GM21526 (cell line): ENCODE data around the gene CCDC60.

Experiments used
- ATAC-seq: cut with Tn5 transposase; IDR thresholded peaks from one replicate; pipeline ENCODE4 v1.9.1; 2021; ENCODE audit warnings: moderate library complexity; ENCODE audit not compliant: unreplicated experiment, low FRiP score

Gene CCDC60, protein sequence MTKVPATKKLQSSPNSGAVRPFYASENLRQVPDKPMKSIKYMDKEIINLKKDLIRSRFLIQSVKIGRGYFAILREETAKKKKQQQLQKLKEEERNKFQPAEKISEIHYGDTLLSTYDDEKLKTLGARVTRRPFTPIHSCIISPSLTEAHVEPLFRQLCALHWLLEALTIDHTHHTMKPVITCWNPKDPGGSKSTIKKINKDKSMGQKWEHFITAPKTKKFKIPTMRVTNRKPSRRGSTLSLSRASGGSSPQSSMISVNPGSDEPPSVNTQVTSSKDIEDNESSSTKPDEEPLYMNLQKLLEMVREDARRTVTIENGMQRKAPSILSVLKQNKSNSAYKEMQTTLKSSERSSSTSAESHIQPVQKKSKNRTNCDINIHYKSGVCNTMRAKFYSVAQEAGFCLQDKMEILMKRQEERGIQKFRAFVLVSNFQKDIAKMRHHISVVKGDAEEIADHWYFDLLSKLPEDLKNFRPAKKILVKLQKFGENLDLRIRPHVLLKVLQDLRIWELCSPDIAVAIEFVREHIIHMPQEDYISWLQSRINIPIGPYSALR

DNA sequence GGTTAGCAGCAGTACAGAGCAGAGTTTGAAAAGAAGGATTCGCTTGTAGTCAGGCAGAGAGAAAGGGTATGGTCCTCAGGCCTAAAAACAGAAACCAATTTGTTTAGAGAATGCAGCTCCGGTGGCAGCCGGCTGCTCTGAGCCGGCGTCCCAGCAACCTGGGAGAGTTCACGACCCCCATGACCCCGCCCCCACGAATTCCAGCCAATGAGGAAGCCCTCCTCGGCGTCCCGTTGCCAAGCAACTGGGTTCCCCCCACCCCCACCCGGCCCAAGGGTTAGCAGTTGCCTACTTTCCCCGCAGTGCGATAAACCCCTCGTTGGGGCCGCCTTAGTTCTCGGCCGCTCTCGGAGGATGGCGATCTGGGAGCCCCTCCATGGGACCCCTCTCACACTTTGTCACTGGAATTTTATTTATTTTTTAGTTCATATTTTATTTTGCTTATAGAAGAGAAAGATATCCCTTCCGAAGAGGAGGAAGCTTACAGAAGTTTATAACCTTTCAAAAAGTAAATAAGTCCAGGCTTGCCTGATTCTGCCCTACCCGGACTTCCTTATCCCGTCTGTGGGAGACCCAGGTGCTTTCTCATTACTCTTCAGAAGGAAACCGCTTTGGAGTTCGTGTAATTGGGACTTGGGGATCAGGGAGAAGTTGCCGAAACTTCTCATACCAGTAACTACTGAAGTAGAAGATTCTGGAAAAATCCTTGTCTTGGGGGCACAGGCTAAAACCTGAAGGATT, at the start of gene CCDC60:
CCDC60 (plus strand) TSS at position 300 of the 741 bp plus-strand sequence. CDS start 448 bp downstream, outside the sequence.
- ATAC-seq: no peak

DNA sequence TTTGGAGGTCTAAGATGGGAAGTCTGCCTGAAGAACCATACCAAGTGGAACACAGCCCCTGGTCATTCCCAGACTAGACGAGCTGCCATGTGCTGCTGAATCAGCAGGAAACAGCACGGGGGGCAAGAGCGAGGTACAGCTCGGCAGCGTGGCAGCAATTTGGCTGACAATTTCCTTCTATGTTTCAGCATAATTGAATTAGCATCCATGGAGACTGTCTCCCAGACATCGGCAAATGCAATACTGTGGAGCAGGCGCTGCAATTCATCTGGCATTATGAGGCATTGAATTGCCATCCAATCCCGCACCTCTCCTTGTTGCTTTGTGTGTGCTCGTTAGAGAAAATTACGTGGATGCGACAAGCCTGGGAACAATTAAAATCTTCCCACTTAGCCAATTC, 46.0 kb upstream of the CCDC60 start:
- ATAC-seq: no peak

DNA sequence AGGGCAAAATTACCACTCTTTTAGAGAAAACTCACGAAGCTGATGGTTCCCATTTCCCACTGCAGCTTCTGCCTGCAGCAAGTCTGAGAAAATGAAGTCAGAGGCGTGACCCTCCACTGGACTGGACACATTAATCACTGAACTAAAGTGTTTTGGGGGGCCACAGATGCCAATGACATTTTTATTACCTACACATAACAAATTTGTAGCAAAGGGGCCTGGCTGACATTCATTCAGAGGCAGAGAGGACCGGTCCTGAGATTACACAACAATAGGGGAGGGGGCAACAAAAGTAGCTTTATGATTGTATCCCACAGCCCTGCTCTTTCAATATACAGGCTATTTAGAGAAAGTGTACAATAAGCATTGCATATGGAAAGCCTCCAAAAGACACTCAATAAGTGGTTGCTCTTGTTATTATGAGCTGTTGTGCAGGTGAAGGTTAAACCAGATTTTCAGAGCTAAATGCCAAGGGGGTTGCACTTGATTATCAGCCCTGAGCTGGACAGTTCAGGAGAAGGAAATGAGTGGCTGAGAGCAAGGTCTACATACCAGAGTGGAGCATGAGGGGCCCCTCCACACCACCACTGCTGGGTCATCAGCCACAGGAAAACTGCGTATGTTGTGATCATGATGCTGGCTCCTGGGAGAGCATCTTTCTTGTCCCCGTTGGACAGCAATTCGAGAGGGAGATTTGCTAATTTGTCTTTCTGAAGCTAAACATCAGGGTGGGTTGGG, 41.5 kb upstream of the CCDC60 start:
- no peak for ATAC-seq

DNA sequence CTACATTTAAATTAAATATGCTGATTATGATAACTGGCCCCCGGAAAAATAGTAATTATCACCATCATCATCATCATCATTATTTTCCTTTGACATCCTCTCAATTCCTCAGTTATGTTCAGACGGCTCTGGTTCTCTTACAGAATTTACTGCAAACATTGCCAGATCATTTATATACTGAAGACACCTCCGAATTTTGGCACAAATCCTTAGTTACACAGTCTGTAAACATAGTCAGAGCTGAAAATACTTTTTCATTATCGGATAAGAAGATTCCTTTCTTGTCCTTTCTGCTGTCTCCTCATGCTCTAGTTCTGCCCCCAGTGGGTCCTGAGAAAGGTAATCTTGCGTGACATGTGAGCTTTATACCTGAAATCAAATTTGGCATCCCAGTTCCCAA, 40.3 kb upstream of the CCDC60 start:
- ATAC-seq: no peak

DNA sequence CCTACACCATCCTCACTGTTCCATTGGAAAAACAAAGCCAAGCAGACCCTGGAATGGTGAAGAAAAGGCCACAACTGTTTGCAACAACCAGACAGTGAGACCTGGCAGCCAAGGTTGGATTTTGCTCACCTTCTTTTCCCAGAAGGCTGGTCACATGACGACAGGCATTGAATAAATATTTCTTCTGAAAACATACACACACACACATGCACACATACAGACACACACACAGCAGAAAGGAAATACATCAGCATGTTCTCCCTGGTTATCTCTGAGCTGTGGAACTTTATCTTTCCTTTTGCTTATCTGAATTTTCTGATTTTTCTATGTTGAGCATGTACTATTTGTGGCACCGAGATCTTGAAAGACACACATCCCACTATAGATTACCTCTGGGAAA, 38.0 kb upstream of the CCDC60 start:
- no peak for ATAC-seq

DNA sequence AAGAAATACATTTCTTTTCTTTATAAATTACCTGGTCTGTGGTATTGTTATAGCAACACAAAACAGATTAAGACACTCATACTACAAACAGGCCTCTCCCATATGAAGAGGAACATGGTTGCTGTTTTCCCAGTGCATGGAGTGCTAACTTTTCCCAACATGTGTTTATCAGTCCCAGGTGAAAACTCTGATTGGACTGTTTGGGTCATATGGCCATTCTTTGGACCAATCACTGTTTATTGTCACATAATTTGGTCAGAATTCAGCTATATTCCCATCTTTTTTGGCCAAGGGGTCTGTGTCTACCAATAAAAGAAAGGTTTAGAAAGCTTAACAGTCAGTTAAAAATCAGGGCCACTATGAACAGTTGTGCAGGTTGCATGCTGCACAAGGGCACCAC, 35.4 kb upstream of the CCDC60 start:
- no peak for ATAC-seq

DNA sequence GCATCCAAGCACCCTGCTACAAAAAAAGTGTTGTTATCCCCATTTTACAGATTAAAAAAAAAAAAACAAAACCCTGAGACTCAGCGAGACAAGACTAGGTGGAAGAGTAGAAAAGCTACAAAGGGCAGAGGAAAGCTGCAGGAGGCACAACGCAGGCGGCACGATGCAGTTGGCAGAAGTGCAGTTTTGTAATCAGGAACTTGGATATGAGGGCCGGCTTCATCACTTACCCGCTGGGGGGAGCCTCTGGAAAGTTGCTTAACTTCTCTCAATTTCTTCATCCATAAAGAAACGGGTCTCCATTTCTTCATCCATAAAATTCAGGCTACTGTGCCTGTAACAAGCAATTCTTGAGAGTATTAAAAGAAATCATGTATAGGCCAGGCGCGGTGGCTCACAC, 33.1 kb upstream of the CCDC60 start:
- no peak for ATAC-seq

DNA sequence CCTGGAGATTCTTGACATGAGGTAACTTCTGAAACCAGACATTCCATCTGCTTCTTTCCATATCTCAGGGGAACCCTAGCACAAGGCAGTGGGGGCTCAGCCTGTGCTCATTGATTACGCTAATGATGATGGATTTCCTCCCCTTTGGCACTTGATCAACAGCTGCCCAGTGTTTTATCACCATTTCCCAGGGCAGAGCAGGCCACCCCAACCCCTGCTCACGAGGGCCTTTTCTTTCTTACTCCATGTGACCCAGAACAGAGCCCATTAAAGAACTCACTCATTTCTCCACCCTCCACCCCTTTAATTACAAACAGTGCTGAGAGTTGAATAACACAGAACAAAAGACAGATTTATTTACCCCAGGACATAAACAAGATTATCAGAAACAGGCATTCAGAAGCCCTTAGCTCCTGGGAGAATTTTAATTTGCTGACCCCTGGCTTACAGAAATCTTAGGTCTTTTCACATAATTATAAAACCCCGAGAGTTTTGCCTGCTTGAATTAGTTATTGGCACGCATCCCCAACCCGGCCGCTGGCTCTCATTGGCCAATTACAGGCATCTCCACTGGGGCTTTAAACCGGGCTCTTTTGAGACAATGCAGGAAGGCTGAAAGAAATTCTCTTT, 32.0 kb upstream of the CCDC60 start:
- ATAC-seq: no peak

DNA sequence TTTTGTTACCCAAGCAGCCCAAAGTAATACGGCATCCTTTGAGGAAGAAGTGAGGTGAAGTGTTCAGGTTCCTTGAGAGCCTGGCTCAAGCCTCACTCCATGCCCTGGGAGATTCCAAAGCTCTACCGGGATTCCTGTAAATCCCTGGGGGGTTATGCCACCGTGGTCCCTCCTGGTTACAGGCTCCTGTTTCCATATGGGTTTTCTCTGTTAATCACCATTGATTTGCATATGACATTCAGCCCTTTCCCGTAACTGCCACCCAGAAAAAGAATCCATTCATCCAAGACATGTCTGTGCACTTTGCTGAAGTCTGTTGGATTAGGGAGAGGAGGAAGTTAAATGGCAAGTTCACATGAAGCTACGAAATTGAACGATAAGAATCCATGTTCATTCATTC, 27.9 kb upstream of the CCDC60 start:
- ATAC-seq: no peak

DNA sequence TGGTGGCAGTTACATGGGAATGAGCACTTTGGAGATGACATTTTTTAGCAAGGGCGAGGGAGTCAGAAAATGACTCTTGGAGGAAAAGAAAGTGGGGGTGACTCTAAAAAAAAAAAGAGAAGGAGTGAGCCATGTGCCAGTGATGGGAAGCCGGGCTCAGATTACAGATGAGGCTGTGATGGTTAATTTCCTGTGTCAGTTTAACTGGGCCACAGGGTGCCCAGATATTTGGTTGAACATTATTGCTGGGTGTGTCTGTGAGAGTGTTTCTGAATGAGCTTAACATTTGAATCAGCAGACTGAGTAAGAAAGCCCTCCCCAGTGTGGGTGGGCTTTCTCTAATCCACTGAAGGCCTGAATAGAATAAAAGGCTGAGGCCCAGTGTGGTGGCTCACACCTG, 26.8 kb upstream of the CCDC60 start:
- ATAC-seq: no peak

DNA sequence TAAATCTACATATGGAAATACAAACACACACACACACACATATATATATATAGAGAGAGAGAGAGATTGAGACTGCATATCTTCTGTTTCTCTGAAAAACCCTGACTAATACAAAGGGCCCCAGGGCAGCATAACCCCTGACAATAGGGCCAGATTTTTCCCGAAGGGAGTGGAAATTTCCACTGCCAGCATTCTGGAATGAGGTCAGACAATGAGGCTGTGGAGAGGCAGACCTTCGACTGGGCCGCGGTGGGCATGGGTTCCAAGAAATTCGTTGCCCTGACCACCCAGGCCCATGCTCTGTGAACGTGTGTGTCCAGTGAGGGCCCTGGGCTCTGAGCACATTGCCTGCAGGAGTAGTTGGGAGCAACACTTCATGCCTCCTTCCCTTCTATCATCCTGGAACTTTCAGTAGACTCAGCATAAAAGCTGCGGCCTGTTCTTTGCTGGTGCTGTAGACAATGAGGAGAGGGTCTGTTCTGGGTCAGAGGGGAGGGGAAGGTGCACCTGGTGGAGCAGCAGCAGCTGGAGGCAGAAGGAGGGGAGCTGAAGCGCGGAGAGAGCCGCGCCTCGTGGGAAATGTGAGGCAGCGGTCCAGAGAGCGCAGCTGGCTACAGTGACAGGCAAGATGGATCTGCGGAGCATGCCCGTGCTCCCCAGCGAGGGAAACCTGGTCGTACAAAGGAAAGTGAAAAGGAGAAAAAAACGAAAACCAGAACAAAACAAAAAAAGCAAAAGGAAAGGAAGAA, 25.6 kb upstream of the CCDC60 start:
- no peak for ATAC-seq

DNA sequence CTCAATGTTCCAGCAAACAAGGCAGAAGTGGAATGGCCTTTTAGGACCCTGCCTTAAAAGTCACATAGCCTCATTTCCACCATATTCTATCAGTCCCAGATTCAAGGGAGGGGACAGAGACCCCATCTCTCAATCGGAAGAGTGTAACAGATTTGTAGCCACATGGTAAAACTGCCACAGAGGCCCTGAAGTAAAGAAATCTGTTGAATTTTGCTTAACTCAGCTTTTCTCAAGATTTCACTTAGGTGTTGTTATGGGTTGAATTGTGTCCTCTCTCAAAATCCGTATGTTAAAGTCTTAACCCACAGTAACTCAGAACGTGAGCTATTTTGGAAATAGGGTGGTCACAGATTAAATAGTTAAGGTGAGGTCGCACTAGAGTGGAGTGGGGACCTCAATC, 22.7 kb upstream of the CCDC60 start:
- ATAC-seq: no peak

DNA sequence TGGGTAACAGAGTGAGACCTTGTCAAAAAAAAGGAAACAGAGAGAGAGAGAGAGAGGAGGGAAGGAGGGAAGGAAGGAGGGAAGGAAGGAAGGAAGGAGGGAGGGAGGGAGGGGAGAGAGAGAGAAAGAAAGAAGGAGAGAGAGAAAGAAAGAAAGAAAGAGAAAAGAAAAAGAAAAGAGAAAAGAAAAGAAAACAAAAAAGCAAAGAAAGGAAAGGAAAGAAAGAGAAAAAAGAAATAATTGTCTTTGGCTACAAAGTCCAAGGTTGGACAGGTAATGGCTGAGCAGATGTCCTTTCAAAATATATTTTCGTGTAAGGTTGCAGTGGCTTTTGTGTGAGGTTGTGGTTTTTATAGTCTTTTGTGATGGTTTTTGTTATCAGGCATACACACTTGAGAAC, 21.6 kb upstream of the CCDC60 start:
- no peak for ATAC-seq

DNA sequence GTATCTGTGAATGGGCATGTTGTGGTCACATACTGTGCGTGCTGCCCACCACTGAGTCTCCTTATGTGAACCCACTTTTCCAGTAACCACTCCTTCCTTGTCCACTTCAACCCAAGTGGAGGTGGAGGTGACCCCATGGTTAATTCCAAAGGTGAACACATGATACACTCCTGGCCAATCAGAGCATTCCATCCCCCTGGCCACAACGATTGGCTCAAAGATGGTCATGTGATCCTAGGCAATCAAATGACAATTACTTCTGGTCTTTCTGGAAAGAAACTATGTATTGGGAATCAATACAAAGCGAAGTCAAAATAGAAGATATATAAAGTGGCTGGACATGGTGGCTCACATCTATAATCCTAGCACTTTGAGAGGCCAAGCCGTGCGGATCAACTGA, 20.2 kb upstream of the CCDC60 start:
- no peak for ATAC-seq

DNA sequence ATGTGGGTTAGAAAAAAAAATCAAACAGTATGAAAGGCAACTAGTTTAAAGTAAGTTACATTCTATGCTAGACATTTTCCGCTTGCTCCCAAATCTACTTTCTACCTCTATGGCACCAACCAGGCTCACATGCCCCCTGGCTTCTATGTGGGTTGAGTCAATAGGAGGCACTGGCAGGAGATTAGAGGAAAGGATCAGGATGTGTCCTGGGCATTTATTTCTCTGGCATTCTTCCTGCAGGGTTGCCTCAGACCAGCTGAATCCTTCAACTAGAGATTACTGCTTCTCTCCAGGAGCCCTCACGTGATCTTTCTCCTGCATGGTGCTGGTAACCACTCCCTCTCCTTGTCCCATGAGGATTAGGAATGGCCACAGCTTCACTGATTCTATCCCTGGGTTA, 14.9 kb upstream of the CCDC60 start:
- no peak for ATAC-seq

DNA sequence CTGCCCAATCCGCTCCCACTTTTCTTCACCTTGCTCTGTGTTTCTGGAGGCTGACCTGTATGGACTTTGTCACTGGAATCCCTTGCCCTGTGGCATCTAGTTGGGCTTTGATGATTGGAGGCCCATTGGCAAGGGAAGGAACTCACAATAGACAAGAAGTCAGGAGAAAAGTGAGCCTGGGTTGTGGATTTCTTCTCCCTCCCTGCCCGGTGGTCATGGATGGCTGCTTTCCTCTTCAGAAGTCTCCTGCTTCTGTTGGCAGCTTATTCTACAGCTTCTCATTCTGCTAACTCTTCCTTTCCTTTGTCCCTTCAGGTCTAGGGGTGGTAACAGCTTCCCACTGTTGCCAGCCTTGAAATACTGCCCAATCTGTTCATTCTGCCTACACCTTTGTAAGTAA, 13.9 kb upstream of the CCDC60 start:
- ATAC-seq: no peak

DNA sequence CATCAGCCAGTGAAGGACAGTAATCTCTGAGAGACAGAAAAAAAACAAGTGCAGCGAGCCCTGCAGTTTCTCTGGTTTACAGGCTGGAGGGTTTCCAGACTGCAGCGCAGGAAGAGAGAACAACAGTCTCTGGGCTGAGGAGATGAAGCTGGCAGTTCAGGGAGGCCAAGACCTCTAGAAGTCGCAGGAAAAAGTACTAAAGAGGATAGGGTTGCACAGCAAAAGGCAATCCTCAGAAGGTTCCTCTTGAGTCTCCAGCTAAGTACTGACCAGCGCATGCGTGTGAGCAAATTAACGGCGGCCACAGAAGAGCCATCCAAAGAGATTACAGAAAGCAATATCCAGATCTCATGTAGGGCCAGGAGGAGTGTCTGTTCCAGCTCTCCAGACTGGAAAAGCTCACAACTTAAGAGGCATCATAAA, 12.2 kb upstream of the CCDC60 start:
- no peak for ATAC-seq

DNA sequence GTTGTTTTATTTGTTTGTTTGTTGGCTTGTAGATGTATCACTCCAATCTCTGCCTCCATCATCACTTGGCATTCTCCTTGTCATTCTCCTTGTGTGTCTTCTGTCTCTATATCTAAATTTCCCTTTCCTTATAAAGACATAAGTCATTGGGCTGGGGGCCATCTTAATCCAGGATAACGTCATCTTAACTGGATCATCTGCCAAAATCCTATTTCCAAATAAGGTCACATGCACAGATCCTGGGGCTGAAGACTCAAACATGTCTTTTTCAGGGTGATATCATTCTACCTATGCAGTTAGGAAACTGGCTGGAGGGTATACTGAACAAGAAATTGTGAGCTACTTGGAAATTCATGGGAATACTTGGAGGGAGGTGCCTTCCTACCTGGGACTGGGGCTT, 8.7 kb upstream of the CCDC60 start:
- ATAC-seq: no peak

DNA sequence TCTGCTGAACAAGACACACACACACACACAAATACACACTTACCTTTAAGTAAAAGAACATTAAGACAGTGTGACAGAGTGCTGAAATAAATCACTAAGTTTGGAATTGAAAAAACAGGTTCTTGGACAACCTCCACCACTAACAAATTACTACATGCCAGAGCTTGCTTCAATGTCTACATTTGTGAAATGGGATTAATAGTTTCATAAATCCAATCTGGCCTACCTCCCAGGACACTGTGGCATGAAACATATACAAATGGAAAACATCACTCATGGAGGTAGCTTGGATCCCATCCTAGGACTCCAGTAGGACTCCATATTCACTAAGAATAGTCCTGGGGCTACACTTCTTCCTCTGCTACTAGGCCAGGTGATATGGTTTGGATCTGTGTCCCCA, 8.2 kb upstream of the CCDC60 start:
- no peak for ATAC-seq

DNA sequence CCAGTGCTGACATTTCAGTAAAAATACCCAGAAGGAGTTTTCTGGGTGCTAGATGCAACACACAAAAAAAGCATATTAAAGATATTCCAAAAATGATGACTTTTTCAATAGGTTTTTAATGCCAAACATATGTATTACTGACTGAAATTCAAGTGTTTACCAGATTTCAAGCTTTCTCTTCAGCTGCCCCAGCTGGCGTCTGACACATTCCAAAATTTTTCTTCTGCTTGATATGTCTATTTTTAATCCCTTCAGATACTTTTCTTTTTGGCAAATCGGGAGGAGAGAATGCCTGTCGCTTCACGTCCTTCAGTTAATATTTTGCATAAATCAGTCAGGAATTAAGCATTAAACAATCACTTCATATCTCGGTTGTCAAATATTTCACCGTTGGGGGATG, 7.1 kb upstream of the CCDC60 start:
- ATAC-seq: no peak
